Activated CD4-positive, alpha-beta T cell treated with anti-CD3 and anti-CD28 coated beads, Interleukin-2, amount 10 ng/mL, durations not matched to agents 7 days and 5 days (primary cell): ENCODE data around the gene DERL2. TPM values are rescaled to one million over a fixed set of nuclear protein-coding genes. Genes with fewer than 3 reads are reported as not detected.

Experiments used
- CTCF ChIA-PET: fragments of 350-600 bp; sonication (Branson Sonifier 250); formaldehyde crosslinking; loops from one replicate; lab custom pipeline; 2021; ENCODE audit warnings: antibody characterized with exemption; lab: Charles Lee
- POLR2A ChIA-PET: fragments of 350-600 bp; sonication (Branson Sonifier 250); formaldehyde crosslinking; loops from one replicate; lab custom pipeline; 2021; ENCODE audit warnings: antibody characterized with exemption; lab: Charles Lee
- DNase-seq: peaks from one replicate; pipeline ENCODE4 v3.0.0-alpha.2; 2020
- H3K27ac Mint-ChIP-seq: one replicate; pipeline ENCODE4 v1.8.0; 2021; ENCODE audit warnings: mild to moderate bottlenecking, moderate library complexity, mixed read lengths
- H3K27me3 Mint-ChIP-seq: one replicate; pipeline ENCODE4 v1.8.0; 2021; ENCODE audit warnings: mixed read lengths
- H3K36me3 Mint-ChIP-seq: one replicate; pipeline ENCODE4 v1.8.0; 2021; ENCODE audit warnings: low read depth, mixed read lengths
- H3K4me1 Mint-ChIP-seq: one replicate; pipeline ENCODE4 v1.8.0; 2021; ENCODE audit warnings: mixed read lengths
- H3K4me3 Mint-ChIP-seq: one replicate; pipeline ENCODE4 v1.8.0; 2021; ENCODE audit warnings: mild to moderate bottlenecking, moderate library complexity, mixed read lengths
- H3K9me3 Mint-ChIP-seq: one replicate; pipeline ENCODE4 v1.8.0; 2021; ENCODE audit warnings: mixed read lengths
- total RNA-seq, 2 experiments: library from RNA; stranded (reverse); gene quantifications; one replicate each; pipeline ENCODE4 v1.2.3, GENCODE V29; 2021

The DERL2 gene
- 10 to 100 TPM; 70.3 to 85.1 TPM for total RNA-seq

GRCh38 chr17:5485270-5486205 is at the start of gene DERL2:
Gene DERL2, minus strand, starts transcription at chr17:5486178. Its CDS starts 17 bp downstream, at chr17:5486161.
- H3K27ac Mint-ChIP-seq = peak within 1 kb of the TSS; percentile 99
- no peak for DNase-seq
- peaks cover 50% of the 10 kb centered on the region for H3K4me1 Mint-ChIP-seq

DNA sequence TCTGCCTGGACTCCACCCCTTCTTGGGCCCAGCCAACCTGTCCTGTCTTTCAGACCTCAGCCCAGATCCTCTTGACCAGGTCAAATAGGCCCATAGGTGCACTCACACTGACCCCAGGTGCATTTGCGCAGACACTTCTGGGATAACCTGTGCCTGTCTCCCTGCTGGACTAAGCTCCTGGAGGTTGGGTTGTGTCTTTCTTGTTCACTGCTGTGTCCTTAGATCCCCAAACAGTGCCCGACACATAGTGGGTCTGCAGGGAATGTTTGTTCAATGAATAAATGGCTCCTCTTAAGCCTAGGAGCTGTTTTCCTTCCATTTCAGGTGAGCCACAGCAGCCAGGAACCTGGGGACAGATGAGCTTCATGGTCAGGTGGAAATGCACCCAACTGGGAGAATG is 49.5 kb upstream of the DERL2 start:
- Mint-ChIP-seq H3K4me3 (no peak overlapping the region), H3K9me3 (no peaks in the 10 kb centered on the region), H3K4me1 (no peaks in the 10 kb centered on the region), H3K27me3 (no peaks in the 10 kb centered on the region), H3K36me3 (peaks cover 55% of the 10 kb centered on the region), H3K27ac (no peak overlapping the region)
- ChIA-PET CTCF (interaction anchor here (1.3 kb wide), 1 partner anchor 8 kb away, joined by 5 read pairs; no protein-coding TSS in a partner anchor), POLR2A (no interaction called here)
- no peak for DNase-seq

More at GRCh38 chr17:5485270-5486205, at the start of gene DERL2:
- Mint-ChIP-seq H3K9me3 (no peaks in the 10 kb centered on the region), H3K27me3 (no peaks in the 10 kb centered on the region), H3K4me3 (peak within 1 kb of the TSS; percentile 88), H3K36me3 (peaks cover 73% of the 10 kb centered on the region)
- POLR2A ChIA-PET = interaction anchor here (0.9 to 1.1 kb wide), 3 partner anchors 16 to 47 kb away, joined by 3 to 4 read pairs (median 3); partner anchors contain the start of genes C1QBP and DHX33
- CTCF ChIA-PET = interaction anchor here (0.6 to 3.9 kb wide), 7 partner anchors 9 to 957 kb away, joined by 3 to 13 read pairs (median 5); partner anchors contain the start of genes C1QBP, DHX33 and ZNF594

GRCh38 chr17:5533486-5534315 is 47.7 kb upstream of the DERL2 start:
- Mint-ChIP-seq H3K9me3 (no peaks in the 10 kb centered on the region), H3K27ac (no peak overlapping the region), H3K4me1 (no peaks in the 10 kb centered on the region), H3K4me3 (no peak overlapping the region), H3K36me3 (peaks cover 65% of the 10 kb centered on the region), H3K27me3 (no peaks in the 10 kb centered on the region)
- DNase-seq = no peak
- POLR2A ChIA-PET = no interaction called here
- CTCF ChIA-PET = interaction anchor here (1.1 kb wide), 1 partner anchor 9 kb away, joined by 3 read pairs; no protein-coding TSS in a partner anchor

DNA sequence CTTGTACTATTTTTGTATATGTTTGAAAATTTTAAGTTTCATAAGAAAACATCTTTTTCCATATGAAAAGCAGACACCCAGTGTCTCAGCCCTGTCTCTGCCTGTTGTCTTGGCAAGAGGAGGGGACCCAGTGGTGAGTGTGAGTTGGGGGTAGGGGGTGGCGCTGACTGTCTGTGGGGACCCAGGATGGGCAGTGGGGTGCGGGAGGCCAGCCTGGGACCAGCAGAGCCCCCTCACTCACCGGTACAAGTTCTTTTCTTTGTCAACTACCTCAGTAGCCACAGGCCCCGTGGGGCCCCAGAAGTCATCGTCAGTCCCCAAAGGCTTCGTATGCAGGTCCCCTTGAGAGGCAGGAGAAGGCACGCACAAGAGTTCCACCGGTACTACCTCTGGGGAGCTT is 46.6 kb upstream of the DERL2 start:
- DNase-seq = no peak
- POLR2A ChIA-PET = no interaction called here
- H3K27me3 Mint-ChIP-seq = no peaks in the 10 kb centered on the region
- no peak overlapping the region for H3K27ac Mint-ChIP-seq
- peaks cover 1% of the 10 kb centered on the region for H3K4me1 Mint-ChIP-seq
- H3K4me3 Mint-ChIP-seq = no peak overlapping the region
- H3K9me3 Mint-ChIP-seq = no peaks in the 10 kb centered on the region
- CTCF ChIA-PET = interaction anchor here (1.0 kb wide), 1 partner anchor 14 kb away, joined by 5 read pairs; no protein-coding TSS in a partner anchor
- peaks cover 61% of the 10 kb centered on the region for H3K36me3 Mint-ChIP-seq

DNA sequence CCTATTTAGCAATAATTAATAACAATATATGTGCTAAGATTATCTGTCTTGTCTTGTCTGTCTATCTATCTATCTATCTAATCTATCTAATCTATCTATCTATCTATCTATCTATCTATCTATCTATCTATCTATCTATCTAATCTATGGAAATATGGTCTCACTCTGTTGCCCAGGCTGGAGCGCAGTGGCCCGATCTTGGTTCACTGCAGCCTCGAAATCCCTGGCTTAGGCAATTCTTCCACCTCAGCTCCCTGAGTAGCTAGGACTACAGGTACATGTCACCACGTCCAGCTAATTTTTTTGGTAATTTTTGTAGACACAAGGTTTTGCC is 45.1 kb upstream of the DERL2 start:
- Mint-ChIP-seq H3K4me1 (peaks cover 12% of the 10 kb centered on the region), H3K9me3 (no peaks in the 10 kb centered on the region), H3K36me3 (peaks cover 65% of the 10 kb centered on the region), H3K27ac (no peak overlapping the region), H3K4me3 (no peak overlapping the region), H3K27me3 (no peaks in the 10 kb centered on the region)
- POLR2A ChIA-PET = no interaction called here
- CTCF ChIA-PET = interaction anchor here (0.9 kb wide), 1 partner anchor 13 kb away, joined by 3 read pairs; no protein-coding TSS in a partner anchor
- no peak for DNase-seq

DNA sequence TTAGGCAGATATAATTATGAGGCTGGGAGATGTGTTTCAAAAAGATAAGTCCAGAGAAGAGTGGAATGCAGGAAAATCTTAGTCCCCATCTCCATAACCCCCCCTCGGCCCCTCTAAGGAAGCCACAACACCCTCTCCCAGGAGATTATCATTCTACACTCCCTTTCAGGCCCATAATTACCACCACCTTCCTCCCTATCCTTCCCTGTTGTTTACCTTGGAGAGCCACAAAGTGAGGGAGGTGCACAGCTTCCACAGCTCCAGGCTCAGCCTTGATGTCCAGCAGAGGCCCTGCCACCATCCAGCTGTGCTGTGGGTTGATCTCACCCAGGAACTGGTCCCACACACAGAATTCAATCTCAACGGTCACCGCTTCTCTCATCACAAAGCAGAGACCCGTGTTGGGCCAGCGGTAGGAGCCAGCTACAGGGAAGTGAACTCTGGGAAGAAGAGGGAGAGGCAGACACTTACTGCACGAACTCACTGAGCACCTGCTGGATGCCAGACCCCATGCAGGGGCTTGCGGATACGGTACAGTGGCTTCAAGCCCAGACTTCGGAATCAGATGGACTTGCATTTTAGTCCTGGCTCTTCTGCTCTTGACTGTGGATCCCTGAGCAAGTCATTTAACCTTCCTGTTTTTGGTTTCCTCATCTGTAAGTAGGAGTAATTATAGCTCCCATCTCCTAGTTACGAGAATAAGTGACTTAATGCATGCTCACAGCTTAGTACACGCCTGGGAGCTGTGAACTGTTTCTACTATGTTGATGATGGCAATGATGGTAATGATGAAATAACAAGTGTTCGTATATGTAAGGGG is 44.5 kb upstream of the DERL2 start:
- H3K4me1 Mint-ChIP-seq = peaks cover 12% of the 10 kb centered on the region
- H3K27ac Mint-ChIP-seq = no peak overlapping the region
- no peak overlapping the region for H3K4me3 Mint-ChIP-seq
- no peaks in the 10 kb centered on the region for H3K27me3 Mint-ChIP-seq
- H3K9me3 Mint-ChIP-seq = no peaks in the 10 kb centered on the region
- no peak for DNase-seq
- peaks cover 60% of the 10 kb centered on the region for H3K36me3 Mint-ChIP-seq
- POLR2A ChIA-PET = no interaction called here
- CTCF ChIA-PET = interaction anchor here (0.9 kb wide), 1 partner anchor 12 kb away, joined by 3 read pairs; no protein-coding TSS in a partner anchor

GRCh38 chr17:5527601-5528250 is 41.7 kb upstream of the DERL2 start:
- H3K36me3 Mint-ChIP-seq = peaks cover 61% of the 10 kb centered on the region
- no peak overlapping the region for H3K4me3 Mint-ChIP-seq
- ChIA-PET CTCF (interaction anchor here (1.2 to 1.3 kb wide), 2 partner anchors 9 to 11 kb away, joined by 3 to 5 read pairs; no protein-coding TSS in a partner anchor), POLR2A (interaction anchor here (0.6 kb wide), 1 partner anchor 32 kb away, joined by 3 read pairs; no protein-coding TSS in a partner anchor)
- no peaks in the 10 kb centered on the region for H3K27me3 Mint-ChIP-seq
- no peaks in the 10 kb centered on the region for H3K9me3 Mint-ChIP-seq
- H3K4me1 Mint-ChIP-seq = peaks cover 12% of the 10 kb centered on the region
- DNase-seq = no peak
- no peak overlapping the region for H3K27ac Mint-ChIP-seq

DNA sequence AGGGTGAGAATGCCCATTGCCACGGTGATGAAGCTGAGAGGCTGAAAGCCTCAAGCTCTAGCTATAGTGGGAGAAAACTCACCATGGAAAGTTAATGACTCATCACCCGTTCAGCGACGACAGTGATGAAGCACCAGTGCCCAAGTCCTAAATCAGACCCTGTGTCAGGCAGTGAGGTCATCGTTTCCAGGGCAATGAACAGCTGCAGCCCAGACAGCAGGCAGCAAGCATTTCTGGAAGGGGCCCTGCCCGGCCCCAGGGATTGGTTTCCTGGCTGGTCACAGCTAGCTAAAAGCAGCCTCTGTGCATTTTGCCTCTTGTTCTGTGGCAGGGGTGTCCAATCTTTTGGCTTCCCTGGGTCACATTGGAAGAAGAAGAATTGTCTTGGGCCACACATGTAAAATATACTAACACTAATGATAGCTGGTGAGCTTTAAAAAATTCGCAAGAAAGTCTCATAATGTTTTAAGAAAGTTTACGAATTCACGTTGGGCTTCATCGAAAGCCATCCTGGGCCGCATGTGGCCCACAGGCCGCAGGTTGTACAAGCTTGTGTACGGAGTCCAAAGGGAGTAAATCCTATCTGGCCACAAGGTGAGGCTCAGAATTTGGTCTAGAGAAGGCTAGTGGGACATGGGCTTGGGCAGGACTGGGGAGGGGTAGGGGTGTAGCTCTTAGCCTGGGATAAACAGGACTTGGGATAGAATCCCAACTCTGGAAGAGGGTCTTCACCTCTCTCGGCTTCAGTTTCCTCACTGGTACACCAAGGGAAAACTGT is 41.0 kb upstream of the DERL2 start:
- POLR2A ChIA-PET = interaction anchor here (0.6 kb wide), 1 partner anchor 33 kb away, joined by 3 read pairs; no protein-coding TSS in a partner anchor
- H3K9me3 Mint-ChIP-seq = no peaks in the 10 kb centered on the region
- H3K4me1 Mint-ChIP-seq = peaks cover 12% of the 10 kb centered on the region
- H3K4me3 Mint-ChIP-seq = no peak overlapping the region
- DNase-seq = peak; percentile 25
- H3K27ac Mint-ChIP-seq = peak overlapping the region; percentile 65
- CTCF ChIA-PET = interaction anchor here (0.5 to 1.3 kb wide), 3 partner anchors 9 to 106 kb away, joined by 3 to 5 read pairs (median 3); no protein-coding TSS in a partner anchor
- H3K27me3 Mint-ChIP-seq = no peaks in the 10 kb centered on the region
- H3K36me3 Mint-ChIP-seq = peaks cover 59% of the 10 kb centered on the region

- no peaks in the 10 kb centered on the region for H3K9me3 Mint-ChIP-seq
- H3K36me3 Mint-ChIP-seq = peaks cover 51% of the 10 kb centered on the region
Observed at GRCh38 chr17:5523249-5523648, 37.3 kb upstream of the DERL2 start.

GRCh38 chr17:5522476-5522875 is 36.5 kb upstream of the DERL2 start:
- CTCF ChIA-PET = interaction anchor here (0.8 kb wide), 1 partner anchor 55 kb away, joined by 3 read pairs; no protein-coding TSS in a partner anchor
- H3K9me3 Mint-ChIP-seq = no peaks in the 10 kb centered on the region
- peaks cover 10% of the 10 kb centered on the region for H3K4me1 Mint-ChIP-seq
- no peak for DNase-seq
- H3K36me3 Mint-ChIP-seq = peaks cover 55% of the 10 kb centered on the region
- POLR2A ChIA-PET = no interaction called here
- no peak overlapping the region for H3K4me3 Mint-ChIP-seq
- H3K27me3 Mint-ChIP-seq = no peaks in the 10 kb centered on the region
- H3K27ac Mint-ChIP-seq = no peak overlapping the region

More at GRCh38 chr17:5523249-5523648, 37.3 kb upstream of the DERL2 start:
- H3K27ac Mint-ChIP-seq = no peak overlapping the region
- DNase-seq = no peak
- POLR2A ChIA-PET = no interaction called here
- CTCF ChIA-PET = interaction anchor here (0.8 kb wide), 1 partner anchor 55 kb away, joined by 3 read pairs; no protein-coding TSS in a partner anchor
- peaks cover 12% of the 10 kb centered on the region for H3K4me1 Mint-ChIP-seq
- no peak overlapping the region for H3K4me3 Mint-ChIP-seq
- no peaks in the 10 kb centered on the region for H3K27me3 Mint-ChIP-seq
